Testis (tissue), 2 donors: ENCODE results near the gene HLF.

Source experiments
- CTCF ChIP-seq, 3 experiments: fragments of 450-650 bp in 2 of 3; fragments of 200-600 bp in 1 of 3; sonication (generic) in 1 of 3; IDR thresholded peaks; one replicate each; pipeline ENCODE4 v1.5.1; 2016 to 2019; ENCODE audit warnings: antibody characterized with exemption in 3 of 3, mild to moderate bottlenecking in 2 of 3, moderate library complexity in 1 of 3
- POLR2A ChIP-seq: fragments of 450-650 bp; IDR thresholded peaks from one replicate; pipeline ENCODE4 v1.6.1; 2017; ENCODE audit warnings: antibody characterized with exemption, mild to moderate bottlenecking, moderate library complexity

- no peak for TF ChIP-seq CTCF (IDR thresholded peaks at IDR 0.05)
- no peak for TF ChIP-seq POLR2A
These were observed 6.1 kb upstream of the HLF start for GRCh38 chr17:55258578-55259135.
